ENCODE results near the gene PIK3R1. TPM values are rescaled to one million over a fixed set of nuclear protein-coding genes. Genes with fewer than 3 reads are reported as not detected.

PIK3R1 gene
- total RNA-seq, 1 donor from 2014 or later = 110 TPM

GRCh38 chr5:68334553-68334886 lies 119.0 kb downstream of the PIK3R1 start:
- Mint-ChIP-seq H3K9me3 (peaks cover 3% of the 10 kb centered on the region), H3K36me3 (no peaks in the 10 kb centered on the region), H3K27ac (no peak overlapping the region), H3K27me3 (no peaks in the 10 kb centered on the region), H3K4me1 (ENCODE audit: unreplicated experiment) (peaks cover 11% of the 10 kb centered on the region), H3K4me3 (no peak overlapping the region)
- DNase-seq (ENCODE audit: extremely low spot score, unreplicated experiment) = no peak
- no peak for TF ChIP-seq CTCF (conservative IDR thresholded peaks at IDR 0.05)

GRCh38 chr5:68335075-68335474 lies 119.5 kb downstream of the PIK3R1 start:
- Mint-ChIP-seq H3K27me3 (no peaks in the 10 kb centered on the region), H3K36me3 (no peaks in the 10 kb centered on the region), H3K9me3 (peaks cover 3% of the 10 kb centered on the region), H3K4me3 (no peak overlapping the region), H3K4me1 (ENCODE audit: unreplicated experiment) (peaks cover 14% of the 10 kb centered on the region), H3K27ac (no peak overlapping the region)
- DNase-seq (ENCODE audit: extremely low spot score, unreplicated experiment) = no peak
- no peak for TF ChIP-seq CTCF (conservative IDR thresholded peaks at IDR 0.05)

- no peak for DNase-seq (ENCODE audit: extremely low spot score, unreplicated experiment)
- peaks cover 7% of the 10 kb centered on the region for H3K4me1 Mint-ChIP-seq (ENCODE audit: unreplicated experiment)
- no peak overlapping the region for H3K4me3 Mint-ChIP-seq
- peaks cover 3% of the 10 kb centered on the region for H3K9me3 Mint-ChIP-seq
- TF ChIP-seq CTCF (conservative IDR thresholded peaks at IDR 0.05) = no peak
- no peaks in the 10 kb centered on the region for H3K36me3 Mint-ChIP-seq
- no peaks in the 10 kb centered on the region for H3K27me3 Mint-ChIP-seq
- H3K27ac Mint-ChIP-seq = no peak overlapping the region
Measured at GRCh38 chr5:68336200-68336599, 120.6 kb downstream of the PIK3R1 start.

GRCh38 chr5:68337235-68337634 lies 121.7 kb downstream of the PIK3R1 start:
- Mint-ChIP-seq H3K9me3 (peaks cover 3% of the 10 kb centered on the region), H3K27me3 (no peaks in the 10 kb centered on the region), H3K4me1 (ENCODE audit: unreplicated experiment) (peaks cover 6% of the 10 kb centered on the region)

GRCh38 chr5:68339921-68340321 lies 124.4 kb downstream of the PIK3R1 start:
- Mint-ChIP-seq H3K27ac (no peak overlapping the region), H3K4me1 (ENCODE audit: unreplicated experiment) (peaks cover 15% of the 10 kb centered on the region), H3K27me3 (no peaks in the 10 kb centered on the region), H3K9me3 (peaks cover 6% of the 10 kb centered on the region), H3K4me3 (no peak overlapping the region), H3K36me3 (no peaks in the 10 kb centered on the region)
- no peak for TF ChIP-seq CTCF (conservative IDR thresholded peaks at IDR 0.05)
- no peak for DNase-seq (ENCODE audit: extremely low spot score, unreplicated experiment)

More at GRCh38 chr5:68337235-68337634, 121.7 kb downstream of the PIK3R1 start:
- no peak overlapping the region for H3K4me3 Mint-ChIP-seq
- no peak overlapping the region for H3K27ac Mint-ChIP-seq
- no peak for TF ChIP-seq CTCF (conservative IDR thresholded peaks at IDR 0.05)
- no peaks in the 10 kb centered on the region for H3K36me3 Mint-ChIP-seq
- DNase-seq (ENCODE audit: extremely low spot score, unreplicated experiment) = no peak

GRCh38 chr5:68341006-68341405 lies 125.5 kb downstream of the PIK3R1 start:
- H3K27me3 Mint-ChIP-seq = no peaks in the 10 kb centered on the region
- H3K4me3 Mint-ChIP-seq = no peak overlapping the region
- no peaks in the 10 kb centered on the region for H3K36me3 Mint-ChIP-seq
- no peak for TF ChIP-seq CTCF (conservative IDR thresholded peaks at IDR 0.05)
- no peak overlapping the region for H3K27ac Mint-ChIP-seq
- DNase-seq (ENCODE audit: extremely low spot score, unreplicated experiment) = no peak
- H3K4me1 Mint-ChIP-seq (ENCODE audit: unreplicated experiment) = peaks cover 17% of the 10 kb centered on the region
- H3K9me3 Mint-ChIP-seq = peaks cover 7% of the 10 kb centered on the region
